ENCODE data around the gene DCTN4.

DNA sequence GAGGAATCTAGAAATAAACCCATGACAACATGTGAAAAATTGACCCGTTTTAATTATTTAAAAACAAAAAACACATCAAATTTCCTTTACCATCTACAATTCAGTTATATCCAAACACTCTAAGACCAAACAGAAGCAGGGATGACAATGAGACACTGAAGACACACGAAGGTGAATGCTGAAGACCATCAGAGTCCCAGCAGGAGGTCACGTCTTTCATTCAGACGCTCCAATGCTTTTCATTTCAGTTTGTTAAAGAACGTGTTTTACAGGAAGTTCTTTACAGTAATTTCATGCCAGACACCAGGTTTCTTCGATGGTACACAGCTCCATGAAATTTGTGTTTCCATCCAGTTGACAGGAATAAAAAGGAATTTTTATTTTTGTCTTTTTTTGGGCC, 68.1 kb downstream of the DCTN4 start:
- TF ChIP-seq POLR2AphosphoS5 (IDR thresholded peaks at IDR 0.05): no peak
- TF ChIP-seq, protein P1, sequence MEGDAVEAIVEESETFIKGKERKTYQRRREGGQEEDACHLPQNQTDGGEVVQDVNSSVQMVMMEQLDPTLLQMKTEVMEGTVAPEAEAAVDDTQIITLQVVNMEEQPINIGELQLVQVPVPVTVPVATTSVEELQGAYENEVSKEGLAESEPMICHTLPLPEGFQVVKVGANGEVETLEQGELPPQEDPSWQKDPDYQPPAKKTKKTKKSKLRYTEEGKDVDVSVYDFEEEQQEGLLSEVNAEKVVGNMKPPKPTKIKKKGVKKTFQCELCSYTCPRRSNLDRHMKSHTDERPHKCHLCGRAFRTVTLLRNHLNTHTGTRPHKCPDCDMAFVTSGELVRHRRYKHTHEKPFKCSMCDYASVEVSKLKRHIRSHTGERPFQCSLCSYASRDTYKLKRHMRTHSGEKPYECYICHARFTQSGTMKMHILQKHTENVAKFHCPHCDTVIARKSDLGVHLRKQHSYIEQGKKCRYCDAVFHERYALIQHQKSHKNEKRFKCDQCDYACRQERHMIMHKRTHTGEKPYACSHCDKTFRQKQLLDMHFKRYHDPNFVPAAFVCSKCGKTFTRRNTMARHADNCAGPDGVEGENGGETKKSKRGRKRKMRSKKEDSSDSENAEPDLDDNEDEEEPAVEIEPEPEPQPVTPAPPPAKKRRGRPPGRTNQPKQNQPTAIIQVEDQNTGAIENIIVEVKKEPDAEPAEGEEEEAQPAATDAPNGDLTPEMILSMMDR (IDR thresholded peaks at IDR 0.05): no peak
- no peak for TF ChIP-seq POLR2A (IDR thresholded peaks at IDR 0.05)

Measured in breast epithelium (tissue), 3 donors.